ENCODE results near the gene PLAAT2.
"Not testable (repeated sequence)": the region's sequence is repeated elsewhere in the genome, so short reads cannot be mapped to it uniquely, and the experiment has no call there.

- not testable (repeated sequence) for TF ChIP-seq CTCF (CRISPR knock-in tag; IDR thresholded peaks at IDR 0.05); EZH2 (conservative IDR thresholded peaks at IDR 0.05; ENCODE audit: low read depth, low read length); ZNF282 (IDR thresholded peaks at IDR 0.05; ENCODE audit: partially characterized antibody); TOPORS (CRISPR knock-in tag; IDR thresholded peaks at IDR 0.05); DRAP1 (CRISPR knock-in tag; IDR thresholded peaks at IDR 0.05); POLR2AphosphoS5 (IDR thresholded peaks at IDR 0.05; ENCODE audit: low read depth, low read length); ZNF383 (CRISPR knock-in tag; IDR thresholded peaks at IDR 0.05; ENCODE audit: borderline replicate concordance)
Measured at GRCh38 chr11:63578882-63579281, 15.7 kb upstream of the PLAAT2 start.
